GM18858 (cell line): ENCODE measurements around the gene NFATC4.
"Not testable (repeated sequence)": the region's sequence is repeated elsewhere in the genome, so short reads cannot be mapped to it uniquely, and the experiment has no call there.

Experiments used
- ATAC-seq: cut with Tn5 transposase; IDR thresholded peaks from one replicate; pipeline ENCODE4 v1.9.1; 2021; ENCODE audit not compliant: unreplicated experiment

Gene NFATC4

GRCh38 chr14:24387009-24387345 is 19.0 kb downstream of the NFATC4 start:
- no peak for ATAC-seq

- not testable (repeated sequence) for ATAC-seq
Measured at GRCh38 chr14:24387579-24387978, 19.6 kb downstream of the NFATC4 start.

GRCh38 chr14:24388474-24389179 is 20.6 kb downstream of the NFATC4 start:
- ATAC-seq, result no peak

- no peak for ATAC-seq
Measured at GRCh38 chr14:24389226-24389848, 21.4 kb downstream of the NFATC4 start.

GRCh38 chr14:24390701-24391468 is 22.9 kb downstream of the NFATC4 start:
- ATAC-seq, result no peak

- ATAC-seq, result no peak
Measured at GRCh38 chr14:24392325-24393091, 24.5 kb downstream of the NFATC4 start.

- no peak for ATAC-seq
Measured at GRCh38 chr14:24394275-24394674, 26.3 kb downstream of the NFATC4 start.

- no peak for ATAC-seq
Measured at GRCh38 chr14:24395609-24396582, 27.9 kb downstream of the NFATC4 start.

GRCh38 chr14:24397639-24398292 is 29.8 kb downstream of the NFATC4 start:
- ATAC-seq, result no peak

- ATAC-seq, result no peak
Measured at GRCh38 chr14:24398293-24398652, 30.3 kb downstream of the NFATC4 start.

GRCh38 chr14:24398653-24399446 is 30.9 kb downstream of the NFATC4 start, which contains the start of gene NYNRIN:
Gene NYNRIN (plus strand): TSS chr14:24399003. CDS start chr14:24399247, 244 bp downstream.
- no peak for ATAC-seq

GRCh38 chr14:24399447-24399822 is 31.5 kb downstream of the NFATC4 start:
- ATAC-seq, result no peak

GRCh38 chr14:24399999-24400718 is 32.2 kb downstream of the NFATC4 start:
- ATAC-seq, result no peak

GRCh38 chr14:24401810-24402702 is 34.1 kb downstream of the NFATC4 start:
- ATAC-seq, result no peak

- ATAC-seq, result no peak
Measured at GRCh38 chr14:24403294-24403998, 35.5 kb downstream of the NFATC4 start.

GRCh38 chr14:24404814-24405213 is 36.8 kb downstream of the NFATC4 start:
- ATAC-seq, result no peak

GRCh38 chr14:24406416-24406815 is 38.4 kb downstream of the NFATC4 start:
- ATAC-seq, result no peak
